ENCODE data around the gene HOXD9.

Gene HOXD9

GRCh38 chr2:176122052-176122682 lies 352 bp upstream of the HOXD9 start:
- no peak for DNase-seq (ENCODE audit: low read depth)
- no peak overlapping the region for H3K4me3 ChIP-seq (ENCODE audit: low read depth, low read length)
- TF ChIP-seq POLR2A (IDR thresholded peaks at IDR 0.05; ENCODE audit: extremely low read depth, insufficient read length) (no peak), CTCF (IDR thresholded peaks at IDR 0.05; ENCODE audit: low read depth, low read length) (no peak), MAX (IDR thresholded peaks at IDR 0.05; ENCODE audit: low read depth, low read length) (no peak), MYC (IDR thresholded peaks at IDR 0.05; ENCODE audit: low read depth, low read length) (no peak)

GRCh38 chr2:176123411-176124109 lies 1.0 kb downstream of the HOXD9 start:
- H3K4me3 ChIP-seq (ENCODE audit: low read depth, low read length): no peak overlapping the region
- no peak for DNase-seq (ENCODE audit: low read depth)
- no peak for TF ChIP-seq MYC (IDR thresholded peaks at IDR 0.05; ENCODE audit: low read depth, low read length)
- no peak for TF ChIP-seq CTCF (IDR thresholded peaks at IDR 0.05; ENCODE audit: low read depth, low read length)
- TF ChIP-seq POLR2A (IDR thresholded peaks at IDR 0.05; ENCODE audit: extremely low read depth, insufficient read length): no peak
- TF ChIP-seq MAX (IDR thresholded peaks at IDR 0.05; ENCODE audit: low read depth, low read length): no peak

GRCh38 chr2:176124110-176124946 lies 1.8 kb downstream of the HOXD9 start:
- TF ChIP-seq MYC (IDR thresholded peaks at IDR 0.05; ENCODE audit: low read depth, low read length): no peak
- no peak for TF ChIP-seq CTCF (IDR thresholded peaks at IDR 0.05; ENCODE audit: low read depth, low read length)
- H3K4me3 ChIP-seq (ENCODE audit: low read depth, low read length): no peak overlapping the region
- DNase-seq (ENCODE audit: low read depth): no peak

GRCh38 chr2:176124947-176125771 lies 2.6 kb downstream of the HOXD9 start:
- no peak for DNase-seq (ENCODE audit: low read depth)
- H3K4me3 ChIP-seq (ENCODE audit: low read depth, low read length): no peak overlapping the region
- TF ChIP-seq POLR2A (IDR thresholded peaks at IDR 0.05; ENCODE audit: extremely low read depth, insufficient read length): no peak
- TF ChIP-seq CTCF (IDR thresholded peaks at IDR 0.05; ENCODE audit: low read depth, low read length): no peak
- TF ChIP-seq MYC (IDR thresholded peaks at IDR 0.05; ENCODE audit: low read depth, low read length): no peak
- no peak for TF ChIP-seq MAX (IDR thresholded peaks at IDR 0.05; ENCODE audit: low read depth, low read length)

GRCh38 chr2:176125772-176126054 lies 3.2 kb downstream of the HOXD9 start:
- DNase-seq (ENCODE audit: low read depth): no peak
- no peak overlapping the region for H3K4me3 ChIP-seq (ENCODE audit: low read depth, low read length)
- TF ChIP-seq MAX (IDR thresholded peaks at IDR 0.05; ENCODE audit: low read depth, low read length) (no peak), CTCF (IDR thresholded peaks at IDR 0.05; ENCODE audit: low read depth, low read length) (no peak), POLR2A (IDR thresholded peaks at IDR 0.05; ENCODE audit: extremely low read depth, insufficient read length) (no peak), MYC (IDR thresholded peaks at IDR 0.05; ENCODE audit: low read depth, low read length) (no peak)
